Pancreas (tissue), 10 donors: ENCODE data around the gene COL20A1. TPM values are rescaled to one million over a fixed set of nuclear protein-coding genes. Genes with fewer than 3 reads are reported as not detected.
A peak's percentile ranks its signal among the peaks of the same experiment; 100 is the strongest.

Source experiments
- ATAC-seq, 4 donors: fragments of 200-7000 bp; cut with Tn5 transposase; one replicate each; pipeline versions ENCODE4 v1.8.0 to v1.9.1; 2020; ENCODE audit warnings: mild to moderate bottlenecking in 4 of 4, moderate library complexity in 4 of 4
- DNase-seq, 6 donors: peaks; one replicate each; pipeline ENCODE4 v3.0.0-alpha.2; 2020
- FAIRE-seq: peaks from 2 replicates; lab custom pipeline; 2012; peaks lifted over from hg19 to GRCh38; lab: Jason Lieb, UNC
- H3K27ac ChIP-seq, 4 donors: fragments of 200-600 bp; sonication (generic); 1 replicate in 3 of 4; 2 replicates in 1 of 4; pipeline versions ENCODE4 v1.5.0 to v1.8.0; 2020
- H3K27me3 ChIP-seq, 4 donors: fragments of 200-600 bp; one replicate each; pipeline ENCODE4 v1.8.0; 2021
- H3K36me3 ChIP-seq, 3 donors: fragments of 200-600 bp; sonication (generic) in 1 of 3; one replicate each; pipeline versions ENCODE4 v1.5.0 to v1.8.0; 2020 to 2021
- H3K4me1 ChIP-seq, 3 donors: fragments of 200-600 bp; one replicate each; pipeline ENCODE4 v1.8.0; 2021
- H3K4me3 ChIP-seq, 4 donors: fragments of 200-600 bp; sonication (generic) in 2 of 4; one replicate each; pipeline versions ENCODE4 v1.5.0 to v1.8.0; 2020 to 2021
- H3K9me3 ChIP-seq, 4 donors: fragments of 200-600 bp; one replicate each; pipeline ENCODE4 v1.8.0; 2021
- CTCF ChIP-seq, 4 donors: fragments of 200-600 bp; sonication (generic) in 3 of 4; IDR thresholded peaks; one replicate each; pipeline versions ENCODE4 v1.5.0 to v1.8.0; 2021; ENCODE audit warnings: antibody characterized with exemption in 4 of 4
- WGBS, 2 donors: extraction: QIAGEN DNeasy Blood & Tissue Kit; methylation state at CpG; one replicate each; pipeline ENCODE4 v1.1.7; 2013; 5-methylcytosine and 5-hydroxymethylcytosine counted together
- intact Hi-C, 3 donors: fragments of 100-400 bp; cut with DNase I; formaldehyde crosslinking; loops; one replicate each; pipeline versions ENCODE4 v1.11.1 to v1.14.2; 2022
- polyA plus RNA-seq, 2 donors: library from polyadenylated mRNA; stranded (reverse); fragments of 200-250 nt; gene quantifications; one replicate each; pipeline ENCODE4 v1.2.3, GENCODE V29; 2013
- total RNA-seq, 6 donors: library from RNA; stranded (reverse); fragmentation: NEBNext Ultra II Directional in 4 of 6; extraction: Animal tissue kit (Norgen Biotek cat#: 25700) in 4 of 6; gene quantifications; one replicate each; pipeline versions ENCODE4 v1.2.1 to v1.2.4, GENCODE V29; 2021 to 2023
- donor health status: healthy with polysubstance abuse.
- donor health status: DM: no; HTN: no; CAD: no; lungs with moderate emphysema.
- donor health status: DM: no; HTN: no; CAD: no.
- donor health status: control.
- donor health status: control.
- donor health status: Bipolar disorder and iron deficiency.
- donor health status: DM: yes; HTN: yes; CAD: no.
- donor health status: DM: no; HTN: no; CAD: no.
- donor health status: DM: no; HTN: no; CAD: no.
- donor health status: DM: yes; HTN: yes; CAD: no.

The COL20A1 gene
- total and polyA plus RNA-seq, 8 donors = 0.05 TPM; not detected in 7

- Histone ChIP-seq H3K27me3 (peaks cover 0 to 9% (median 4%) of the 10 kb centered on the region in 4 donors), H3K36me3 (no peaks in the 10 kb centered on the region), H3K4me1 (no peaks in the 10 kb centered on the region), H3K4me3 (no peak overlapping the region), H3K27ac (no peak overlapping the region), H3K9me3 (no peaks in the 10 kb centered on the region)
- ATAC-seq (no peak), FAIRE-seq (no peak), DNase-seq (peak in 2 of 6 donors; percentile 17 to 64)
- 55 to 61% methylated on average over 33 to 41 of the region's 42 CpGs for WGBS, 2 donors
- no peak for TF ChIP-seq CTCF (IDR thresholded peaks at IDR 0.05)
- intact Hi-C loops = no loop called here
Measured at GRCh38 chr20:63359164-63359934, 66.4 kb downstream of the COL20A1 start.

- Histone ChIP-seq H3K9me3 (no peaks in the 10 kb centered on the region), H3K27me3 (peaks cover 0 to 11% (median 4%) of the 10 kb centered on the region in 4 donors), H3K4me3 (no peak overlapping the region), H3K4me1 (no peaks in the 10 kb centered on the region), H3K36me3 (no peaks in the 10 kb centered on the region), H3K27ac (no peak overlapping the region)
- no peak for ATAC-seq
- DNase-seq = peak in 2 of 6 donors; percentile 24 to 60
- 16 to 22% methylated on average over 35 to 38 of the region's 38 CpGs for WGBS, 2 donors
- no peak for TF ChIP-seq CTCF (IDR thresholded peaks at IDR 0.05)
- intact Hi-C loops = no loop called here
- FAIRE-seq = no peak
Measured at GRCh38 chr20:63359937-63360849, 67.2 kb downstream of the COL20A1 start.

- FAIRE-seq (no peak), ATAC-seq (no peak), DNase-seq (peak in 2 of 6 donors; percentile 23 to 68)
- no peaks in the 10 kb centered on the region for H3K9me3 ChIP-seq
- no peaks in the 10 kb centered on the region for H3K36me3 ChIP-seq
- H3K27ac ChIP-seq = no peak within 1 kb of the TSS
- no peak within 1 kb of the TSS for H3K4me3 ChIP-seq
- no peak for TF ChIP-seq CTCF (IDR thresholded peaks at IDR 0.05)
- 1 to 2% methylated on average over 34 to 79 of the region's 79 CpGs for WGBS, 2 donors
- intact Hi-C loops = no loop called here
- H3K4me1 ChIP-seq = no peaks in the 10 kb centered on the region
- peaks cover 0 to 15% (median 4%) of the 10 kb centered on the region in 4 donors for H3K27me3 ChIP-seq
Measured at GRCh38 chr20:63360850-63361518, 68.0 kb downstream of the COL20A1 start, which contains the start of gene CHRNA4. TSS of gene CHRNA4 (minus strand) at chr20:63361349. CDS start at chr20:63361165, 184 bp downstream.

DNA sequence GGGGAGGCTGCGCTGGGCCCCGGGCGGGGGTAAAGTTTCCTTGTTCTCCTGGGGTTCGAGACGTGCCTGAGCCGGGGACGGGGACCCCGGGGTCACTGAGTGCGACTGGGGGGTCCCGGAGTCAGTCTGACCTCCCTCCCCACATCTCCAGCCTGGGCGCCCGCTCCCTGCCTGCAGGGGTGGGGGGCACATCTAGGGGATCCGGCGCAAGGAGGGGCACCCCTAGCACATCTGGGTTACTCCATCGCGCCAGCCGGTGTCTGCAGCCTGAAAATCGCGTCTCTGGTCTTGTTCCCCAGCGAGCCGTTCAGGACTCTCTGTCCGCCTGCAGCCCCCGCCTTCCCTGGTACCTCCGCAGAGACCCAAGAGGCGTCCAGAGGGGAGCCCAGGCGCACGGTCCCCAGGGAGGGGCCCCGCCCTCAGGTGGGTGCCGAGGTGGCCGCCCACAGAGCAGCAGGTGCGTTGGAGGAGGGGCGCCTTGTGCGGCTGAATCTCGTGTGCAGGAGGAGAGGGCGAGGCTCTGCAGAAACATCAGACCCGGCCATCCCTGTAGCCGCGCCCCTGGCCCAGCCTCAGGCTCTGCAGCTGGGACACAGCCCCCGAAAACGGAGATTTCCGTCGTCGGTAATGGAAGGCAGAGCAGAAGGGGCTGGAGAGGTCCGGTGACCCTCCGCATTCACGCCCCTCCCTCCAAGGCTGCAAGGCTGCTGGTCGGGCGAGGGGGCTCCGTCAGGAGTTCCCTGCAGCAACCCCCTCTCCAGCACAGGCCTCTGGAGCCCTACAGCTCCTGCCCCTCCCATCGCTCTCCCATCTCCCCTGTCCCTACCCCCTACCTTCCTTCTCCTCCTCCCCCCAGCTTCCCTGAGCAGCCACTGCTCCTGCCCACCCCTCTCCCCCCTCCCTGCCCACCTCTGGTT, 68.8 kb downstream of the COL20A1 start:
- ATAC-seq = no peak
- Histone ChIP-seq H3K27me3 (peaks cover 0 to 15% (median 4%) of the 10 kb centered on the region in 4 donors), H3K27ac (no peak overlapping the region), H3K4me1 (no peaks in the 10 kb centered on the region), H3K9me3 (no peaks in the 10 kb centered on the region), H3K4me3 (no peak overlapping the region), H3K36me3 (no peaks in the 10 kb centered on the region)
- FAIRE-seq = no peak
- intact Hi-C loops = no loop called here
- WGBS, 2 donors = 5 to 6% methylated on average over 43 to 50 of the region's 50 CpGs
- TF ChIP-seq CTCF (IDR thresholded peaks at IDR 0.05) = no peak
- peak in 2 of 6 donors; percentile 17 to 65 for DNase-seq
